SK-N-MC (cell line): ENCODE data around the gene CD177.

Experiments used
- DNase-seq: peaks from one replicate; pipeline ENCODE4 v3.0.0-alpha.2; 2011; ENCODE audit warnings: low read depth, low spot score
- H3K27ac ChIP-seq: fragments of 200-600 bp; sonication (generic); 2 replicates; pipeline ENCODE4 v1.5.1; 2016; ENCODE audit warnings: mixed run types
- H3K36me3 ChIP-seq: fragments of 200-600 bp; sonication (generic); 2 replicates; pipeline ENCODE4 v1.6.1; 2017; ENCODE audit warnings: antibody characterized with exemption, low read length, mixed read lengths; ENCODE audit not compliant: insufficient read depth
- H3K4me3 ChIP-seq: fragments of 200-600 bp; sonication (generic); 2 replicates; pipeline ENCODE4 v1.5.1; 2016
- H3K9ac ChIP-seq: fragments of 200-600 bp; sonication (generic); 2 replicates; pipeline ENCODE4 v1.8.0; 2017; ENCODE audit warnings: mixed run types, mixed read lengths; ENCODE audit not compliant: insufficient read length
- H3K9me3 ChIP-seq: fragments of 200-600 bp; sonication (generic); 2 replicates; pipeline ENCODE4 v1.6.1; 2017; ENCODE audit warnings: low read depth, mild to moderate bottlenecking, antibody characterized with exemption, low read length, moderate library complexity, mixed read lengths
- EZH2 ChIP-seq: fragments of 200-600 bp; sonication (generic); IDR thresholded peaks from one replicate; pipeline ENCODE4 v1.6.1; 2017; ENCODE audit warnings: antibody characterized with exemption
- FOXP2 ChIP-seq: optimal IDR thresholded peaks from 2 replicates; pipeline ENCODE3; 2011; ENCODE audit warnings: mild to moderate bottlenecking, moderate library complexity; ENCODE audit not compliant: insufficient read depth; ENCODE audit errors: extremely low read length, control extremely low read depth
- POLR2AphosphoS5 ChIP-seq: IDR thresholded peaks from 2 replicates; pipeline ENCODE4 v1.6.1; 2012; ENCODE audit warnings: mild to moderate bottlenecking, low read depth, low read length, borderline replicate concordance

The CD177 gene

DNA sequence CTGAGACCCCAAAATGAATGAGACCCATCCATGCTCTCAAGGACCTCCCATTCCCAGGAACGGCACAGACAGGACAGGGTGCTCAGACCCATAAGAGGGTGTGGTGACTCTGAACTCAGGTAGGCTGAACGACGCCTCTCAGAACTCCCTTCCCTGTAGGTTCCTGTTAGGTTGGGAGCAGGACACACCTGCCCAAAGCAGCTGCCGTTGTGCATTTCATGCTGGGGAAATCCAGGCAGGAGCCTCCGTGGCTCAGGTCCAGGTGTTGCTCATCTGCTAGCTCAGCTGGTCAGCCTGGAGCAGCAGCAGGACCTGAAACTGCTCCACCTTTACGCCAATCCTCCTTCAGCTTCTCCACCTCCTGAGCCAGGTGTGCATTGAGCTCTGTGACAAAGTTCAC lies 42.1 kb downstream of the CD177 start:
- TF ChIP-seq EZH2 (no peak), POLR2AphosphoS5 (no peak), FOXP2 (no peak)
- Histone ChIP-seq H3K9me3 (no peaks in the 10 kb centered on the region), H3K27ac (no peak overlapping the region), H3K36me3 (no peaks in the 10 kb centered on the region), H3K9ac (no peak overlapping the region), H3K4me3 (no peak overlapping the region)
- no peak for DNase-seq

GRCh38 chr19:43406297-43406696 lies 52.8 kb downstream of the CD177 start:
- H3K27ac ChIP-seq: no peak overlapping the region
- DNase-seq: no peak
- TF ChIP-seq EZH2: no peak
- no peak for TF ChIP-seq POLR2AphosphoS5
- TF ChIP-seq FOXP2: no peak
- no peaks in the 10 kb centered on the region for H3K9me3 ChIP-seq
- H3K36me3 ChIP-seq: no peaks in the 10 kb centered on the region
- no peak overlapping the region for H3K9ac ChIP-seq
- no peak overlapping the region for H3K4me3 ChIP-seq

- no peak for DNase-seq
- Histone ChIP-seq H3K4me3 (no peak overlapping the region), H3K9ac (no peak overlapping the region), H3K9me3 (no peaks in the 10 kb centered on the region), H3K27ac (no peak overlapping the region), H3K36me3 (no peaks in the 10 kb centered on the region)
- TF ChIP-seq POLR2AphosphoS5 (no peak), EZH2 (no peak), FOXP2 (no peak)
Observed at GRCh38 chr19:43407416-43408005, 54.0 kb downstream of the CD177 start.

DNA sequence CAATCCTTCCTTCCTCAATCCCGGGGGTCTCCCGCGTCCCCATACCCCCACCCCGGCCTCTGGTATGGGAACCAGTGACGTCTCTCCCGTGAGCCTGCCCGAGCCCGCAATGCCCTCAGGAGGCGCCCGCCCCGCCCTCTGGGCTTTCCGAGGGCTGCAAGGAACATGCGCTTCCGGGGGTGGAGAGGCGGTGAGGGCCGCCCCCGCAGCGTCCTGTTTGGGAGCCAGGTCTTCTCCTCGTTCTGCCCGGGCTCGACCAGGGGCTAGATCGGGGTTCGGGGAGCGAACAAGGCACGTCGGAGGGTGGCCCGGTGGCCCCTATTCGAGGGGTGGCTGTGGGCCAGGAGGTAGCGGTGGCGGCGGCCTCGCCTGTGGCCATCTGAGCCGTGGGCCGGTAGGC lies 54.6 kb downstream of the CD177 start:
- no peak for TF ChIP-seq POLR2AphosphoS5
- no peak for TF ChIP-seq FOXP2
- TF ChIP-seq EZH2: no peak
- DNase-seq: no peak
- H3K27ac ChIP-seq: no peak overlapping the region
- no peak overlapping the region for H3K9ac ChIP-seq
- H3K36me3 ChIP-seq: no peaks in the 10 kb centered on the region
- no peak overlapping the region for H3K4me3 ChIP-seq
- H3K9me3 ChIP-seq: no peaks in the 10 kb centered on the region

GRCh38 chr19:43409415-43409814 lies 55.9 kb downstream of the CD177 start:
- Histone ChIP-seq H3K9me3 (no peaks in the 10 kb centered on the region), H3K9ac (no peak overlapping the region), H3K27ac (no peak overlapping the region), H3K4me3 (no peak overlapping the region), H3K36me3 (no peaks in the 10 kb centered on the region)
- no peak for DNase-seq
- TF ChIP-seq EZH2 (no peak), FOXP2 (no peak), POLR2AphosphoS5 (no peak)

- DNase-seq: no peak
- Histone ChIP-seq H3K4me3 (no peak overlapping the region), H3K9ac (no peak overlapping the region), H3K27ac (no peak overlapping the region), H3K36me3 (no peaks in the 10 kb centered on the region), H3K9me3 (no peaks in the 10 kb centered on the region)
- no peak for TF ChIP-seq FOXP2
- no peak for TF ChIP-seq EZH2
- TF ChIP-seq POLR2AphosphoS5: no peak
Observed at GRCh38 chr19:43412441-43412840, 59.0 kb downstream of the CD177 start.
